Measurements from ENCODE around the gene COX6A2. TPM values are rescaled to one million over a fixed set of nuclear protein-coding genes. Genes with fewer than 3 reads are reported as not detected.
A peak's percentile ranks its signal among the peaks of the same experiment; 100 is the strongest.
"Not testable (repeated sequence)": the region's sequence is repeated elsewhere in the genome, so short reads cannot be mapped to it uniquely, and the experiment has no call there.

The COX6A2 gene
- total RNA-seq, 1 donor from 2014 or later, result 1,514 TPM

GRCh38 chr16:31417036-31417435, 11.1 kb downstream of the COX6A2 start:
- intact Hi-C loops (cut with DNase I); DNase-seq; ATAC-seq (ENCODE audit: poor library complexity): not testable (repeated sequence)

GRCh38 chr16:31416371-31416770, 11.8 kb downstream of the COX6A2 start:
- ATAC-seq (ENCODE audit: poor library complexity), result no peak
- no peak for DNase-seq
- intact Hi-C loops (cut with DNase I), result no loop called here

GRCh38 chr16:31414706-31415105, 13.5 kb downstream of the COX6A2 start:
- DNase-seq (no peak), ATAC-seq (ENCODE audit: poor library complexity) (no peak)
- intact Hi-C loops (cut with DNase I), result no loop called here

DNA sequence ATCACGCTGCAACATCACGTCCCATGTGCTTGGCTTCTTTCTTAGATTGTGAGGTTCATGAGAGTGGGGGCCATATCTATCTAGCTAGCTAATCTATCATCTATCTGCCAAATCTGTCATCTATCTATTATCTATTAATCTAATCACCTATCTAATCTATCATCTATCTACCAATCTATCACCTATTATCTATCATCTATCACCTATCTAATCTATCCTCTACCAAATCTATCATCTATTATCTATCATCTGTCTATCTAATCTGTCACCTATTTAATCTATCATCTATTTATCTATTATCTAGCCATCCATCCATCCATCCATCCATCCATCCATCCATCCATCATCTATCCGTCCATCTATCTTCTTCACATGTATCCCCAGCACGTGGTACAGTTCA, 14.2 kb downstream of the COX6A2 start:
- DNase-seq (no peak), ATAC-seq (ENCODE audit: poor library complexity) (no peak)
- intact Hi-C loops (cut with DNase I), result no loop called here

DNA sequence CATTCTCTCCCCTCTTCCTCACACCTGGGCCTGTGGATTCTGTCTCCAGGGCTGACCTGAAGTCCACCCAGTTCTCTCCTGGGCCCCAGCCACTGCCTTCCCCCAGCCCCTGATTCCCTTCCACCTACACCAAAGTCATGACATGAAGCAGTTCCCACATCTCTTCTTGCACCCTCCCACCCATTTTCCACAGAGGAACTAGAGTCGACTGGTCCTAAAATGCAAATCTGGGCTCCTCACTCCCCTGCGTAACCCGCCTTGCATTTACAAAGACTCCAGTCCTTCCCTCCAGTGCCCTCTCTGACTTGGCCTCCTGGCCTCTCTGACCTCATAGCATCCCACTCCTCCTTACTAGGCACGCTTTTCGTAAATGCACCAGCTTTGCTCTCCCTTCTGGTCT, 14.8 kb downstream of the COX6A2 start:
- intact Hi-C loops (cut with DNase I), result no loop called here
- DNase-seq (no peak), ATAC-seq (ENCODE audit: poor library complexity) (no peak)

DNA sequence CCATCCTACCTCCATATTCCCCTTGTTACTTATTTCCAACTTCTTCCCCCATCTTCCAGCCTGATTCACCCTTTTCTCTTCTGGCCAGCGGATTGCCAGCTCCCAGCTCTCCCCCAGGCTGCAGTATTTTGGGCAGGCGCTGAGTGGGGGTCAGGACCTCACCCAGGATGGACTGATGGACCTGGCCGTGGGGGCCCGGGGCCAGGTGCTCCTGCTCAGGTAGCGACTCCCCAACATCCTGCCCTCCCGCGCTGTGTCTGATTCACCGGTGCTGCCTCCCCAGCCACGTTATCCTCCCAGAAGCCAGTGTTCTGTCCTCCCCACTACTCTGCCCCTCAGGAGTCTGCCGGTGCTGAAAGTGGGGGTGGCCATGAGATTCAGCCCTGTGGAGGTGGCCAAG, 15.4 kb downstream of the COX6A2 start:
- intact Hi-C loops (cut with DNase I), result no loop called here
- ATAC-seq (ENCODE audit: poor library complexity), result no peak
- DNase-seq, result no peak

DNA sequence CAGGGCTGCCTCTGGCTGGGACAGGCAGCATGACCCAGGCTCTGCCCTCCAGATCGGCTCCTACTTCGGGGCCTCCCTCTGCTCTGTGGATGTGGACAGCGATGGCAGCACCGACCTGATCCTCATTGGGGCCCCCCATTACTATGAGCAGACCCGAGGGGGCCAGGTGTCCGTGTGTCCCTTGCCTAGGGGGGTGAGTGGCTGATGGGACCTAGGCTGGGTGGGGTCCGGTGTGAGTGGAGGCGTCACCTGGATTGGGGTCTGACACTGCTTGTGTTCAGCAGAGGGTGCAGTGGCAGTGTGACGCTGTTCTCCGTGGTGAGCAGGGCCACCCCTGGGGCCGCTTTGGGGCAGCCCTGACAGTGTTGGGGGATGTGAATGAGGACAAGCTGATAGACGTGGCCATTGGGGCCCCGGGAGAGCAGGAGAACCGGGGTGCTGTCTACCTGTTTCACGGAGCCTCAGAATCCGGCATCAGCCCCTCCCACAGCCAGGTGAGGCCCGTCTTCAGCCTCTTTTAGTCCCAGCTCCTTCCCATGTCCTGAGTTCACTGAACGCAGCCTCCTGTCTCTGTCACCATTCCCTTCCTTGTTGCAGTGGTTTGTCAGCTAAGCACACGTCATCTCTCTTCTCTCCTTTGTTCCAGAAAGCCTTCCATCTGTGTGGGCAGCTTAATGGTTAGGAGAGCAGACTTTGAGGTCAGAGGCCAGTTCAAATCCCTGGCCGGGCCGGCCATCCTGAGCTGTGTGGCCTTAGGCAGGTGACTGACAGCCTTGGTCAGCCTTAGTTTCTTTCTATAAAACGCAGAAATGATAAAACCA, 16.9 kb downstream of the COX6A2 start:
- no peak for DNase-seq
- intact Hi-C loops (cut with DNase I), result no loop called here
- ATAC-seq (ENCODE audit: poor library complexity), result no peak

- intact Hi-C loops (cut with DNase I), result no loop called here
- no peak for DNase-seq
- ATAC-seq (ENCODE audit: poor library complexity), result no peak
These were observed 18.1 kb downstream of the COX6A2 start for GRCh38 chr16:31410082-31410481.

GRCh38 chr16:31409433-31409832, 18.7 kb downstream of the COX6A2 start:
- intact Hi-C loops (cut with DNase I), result no loop called here
- no peak for ATAC-seq (ENCODE audit: poor library complexity)
- no peak for DNase-seq

DNA sequence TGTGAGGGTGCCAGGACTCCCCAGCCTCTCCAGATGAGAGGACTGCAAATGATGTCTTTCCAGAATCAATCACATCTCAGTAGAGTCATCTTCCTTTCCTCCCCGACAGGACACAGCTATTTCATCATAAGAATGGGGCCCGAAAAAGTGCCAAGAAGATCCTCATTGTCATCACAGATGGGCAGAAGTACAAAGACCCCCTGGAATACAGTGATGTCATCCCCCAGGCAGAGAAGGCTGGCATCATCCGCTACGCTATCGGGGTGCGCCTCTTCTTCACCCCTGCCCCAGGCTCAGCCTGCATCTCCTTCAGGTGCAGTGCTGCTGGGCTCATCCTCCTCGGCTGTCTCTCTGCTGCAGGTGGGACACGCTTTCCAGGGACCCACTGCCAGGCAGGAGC, 20.8 kb downstream of the COX6A2 start:
- intact Hi-C loops (cut with DNase I), result no loop called here
- DNase-seq, result no peak
- no peak for ATAC-seq (ENCODE audit: poor library complexity)

DNA sequence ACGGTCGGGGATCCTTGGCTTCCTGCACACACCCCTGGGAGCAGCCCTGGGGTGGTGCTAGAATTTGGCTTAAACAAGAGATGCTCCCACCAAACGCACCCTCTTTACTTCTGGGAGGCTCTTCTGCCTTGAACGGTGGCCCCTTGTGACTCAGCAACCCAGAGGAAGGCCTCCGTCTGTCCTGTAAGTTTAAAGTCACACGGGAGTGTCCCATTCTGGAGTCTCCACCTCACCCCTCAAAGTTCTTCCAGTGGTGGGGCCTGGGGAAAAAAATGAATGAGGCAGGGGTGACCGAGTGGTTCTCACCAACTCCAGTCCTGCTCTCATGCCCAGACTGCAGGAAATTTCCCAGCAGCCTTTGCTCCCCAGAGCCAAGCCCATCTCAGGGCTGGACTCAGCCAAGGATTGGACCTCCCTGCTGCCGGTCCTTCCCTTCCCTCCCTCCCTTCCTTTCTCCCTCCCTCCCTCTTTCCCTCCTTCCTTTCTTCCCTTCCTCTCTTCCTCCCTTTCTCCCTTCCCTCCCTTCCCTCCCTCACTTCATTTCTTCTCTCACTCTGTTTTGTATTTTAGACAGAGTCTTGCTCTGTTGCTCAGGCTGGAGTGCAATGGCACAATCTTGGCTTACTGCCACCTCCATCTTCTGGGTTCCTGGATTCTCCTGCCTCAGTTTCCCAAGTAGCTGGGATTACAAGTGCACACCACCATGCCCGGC, 23.7 kb downstream of the COX6A2 start:
- intact Hi-C loops (cut with DNase I), result no loop called here
- DNase-seq (no peak), ATAC-seq (ENCODE audit: poor library complexity) (no peak)

DNA sequence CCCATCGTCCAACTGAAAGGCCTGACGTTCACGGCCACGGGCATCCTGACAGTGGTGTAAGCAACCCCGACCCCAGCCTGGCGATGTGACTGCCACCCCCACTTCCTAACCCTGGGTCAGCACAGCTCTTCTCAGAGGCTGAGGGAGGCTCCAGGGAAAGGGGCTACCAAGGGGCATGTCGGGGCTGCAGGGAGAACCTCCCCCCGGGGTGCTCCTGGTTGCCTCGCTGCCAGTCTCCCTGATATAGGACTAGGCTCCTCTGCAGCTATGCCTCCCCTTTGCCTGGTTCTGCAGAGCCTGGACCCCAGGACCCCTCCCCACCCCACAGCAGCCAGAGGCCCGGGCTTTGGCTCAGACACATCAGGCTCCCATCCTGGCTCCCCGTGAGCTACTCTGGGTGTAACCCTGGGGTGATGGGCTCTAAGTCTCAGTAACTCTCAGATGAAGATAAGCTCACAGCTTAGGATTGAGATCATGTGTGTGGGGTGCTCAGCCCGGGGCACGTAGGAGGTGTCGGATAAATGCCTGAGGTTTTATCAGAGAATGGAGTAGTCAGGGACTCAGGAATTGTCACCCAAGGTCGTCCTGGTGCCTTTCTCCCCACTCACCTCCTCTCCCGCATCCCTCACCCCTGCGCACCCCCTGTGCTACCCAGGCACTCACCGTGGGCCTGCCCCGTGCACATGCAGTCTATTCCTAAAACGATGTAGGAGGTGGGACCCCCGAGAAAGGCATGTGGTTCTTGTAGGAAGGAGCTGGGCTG, 24.4 kb downstream of the COX6A2 start:
- ATAC-seq (ENCODE audit: poor library complexity) (no peak), DNase-seq (no peak)
- intact Hi-C loops (cut with DNase I), result no loop called here

DNA sequence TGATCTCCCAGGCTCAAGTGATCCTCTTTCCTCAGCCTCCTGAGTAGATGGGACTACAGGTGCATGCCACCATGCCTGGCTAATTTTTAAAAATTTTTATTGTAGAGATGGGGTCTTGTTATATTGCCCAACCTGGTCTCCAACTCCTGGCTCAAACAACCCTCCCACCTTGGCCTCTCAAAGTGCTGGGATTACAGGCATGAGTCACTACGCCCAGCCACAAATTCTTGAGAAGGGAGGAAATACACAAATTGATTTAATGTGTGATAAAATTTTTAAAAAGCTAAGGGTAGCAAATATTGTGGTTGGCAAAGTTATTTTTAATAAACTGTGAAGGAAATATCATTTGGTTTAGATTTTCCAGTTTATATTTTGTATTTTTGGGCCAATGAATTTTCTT, 25.5 kb downstream of the COX6A2 start:
- no peak for ATAC-seq (ENCODE audit: poor library complexity)
- intact Hi-C loops (cut with DNase I), result no loop called here

DNA sequence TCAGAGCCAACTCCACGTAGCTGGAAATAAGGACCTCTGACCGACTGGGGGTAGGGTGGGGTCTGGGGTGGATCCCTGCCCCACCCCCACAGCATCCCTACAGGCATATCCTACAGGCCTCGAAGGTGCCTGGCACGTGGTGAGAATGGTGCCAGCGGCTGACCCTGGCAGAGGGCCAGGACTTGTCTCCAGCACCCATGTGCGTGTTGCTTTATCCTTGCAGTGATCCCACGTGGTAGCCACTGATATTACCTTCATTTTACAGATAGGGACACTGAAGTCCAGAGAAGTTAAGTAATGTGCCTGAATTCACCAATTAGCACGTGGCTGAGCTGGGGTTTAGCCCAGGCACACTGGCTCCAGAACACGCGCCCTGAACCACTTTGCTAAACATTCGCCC, 26.7 kb downstream of the COX6A2 start:
- intact Hi-C loops (cut with DNase I), result no loop called here
- no peak for DNase-seq
- ATAC-seq (ENCODE audit: poor library complexity), result no peak

More for the DNA sequence above, 25.5 kb downstream of the COX6A2 start:
- DNase-seq, result no peak

DNA sequence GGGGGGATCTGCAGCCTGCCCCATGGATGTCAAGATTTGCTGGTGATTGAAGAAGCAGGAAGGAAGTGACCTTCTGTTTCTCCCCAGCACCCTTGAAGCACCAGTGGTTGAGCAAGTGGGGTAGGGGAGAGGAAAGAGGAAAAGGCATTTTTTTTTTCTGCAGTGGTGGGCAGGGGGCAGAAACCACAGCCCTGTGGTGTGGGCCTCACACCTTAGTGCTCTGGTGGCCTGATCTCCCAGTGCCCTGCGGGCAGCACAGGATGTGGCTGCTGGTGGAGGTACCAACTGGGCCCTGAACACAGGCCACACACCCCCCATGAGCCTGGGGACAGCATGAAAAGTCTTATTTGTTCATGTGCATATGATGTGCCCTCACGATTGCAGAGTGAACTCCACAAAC, 28.0 kb downstream of the COX6A2 start:
- no peak for ATAC-seq (ENCODE audit: poor library complexity)
- no peak for DNase-seq
- intact Hi-C loops (cut with DNase I), result no loop called here

DNA sequence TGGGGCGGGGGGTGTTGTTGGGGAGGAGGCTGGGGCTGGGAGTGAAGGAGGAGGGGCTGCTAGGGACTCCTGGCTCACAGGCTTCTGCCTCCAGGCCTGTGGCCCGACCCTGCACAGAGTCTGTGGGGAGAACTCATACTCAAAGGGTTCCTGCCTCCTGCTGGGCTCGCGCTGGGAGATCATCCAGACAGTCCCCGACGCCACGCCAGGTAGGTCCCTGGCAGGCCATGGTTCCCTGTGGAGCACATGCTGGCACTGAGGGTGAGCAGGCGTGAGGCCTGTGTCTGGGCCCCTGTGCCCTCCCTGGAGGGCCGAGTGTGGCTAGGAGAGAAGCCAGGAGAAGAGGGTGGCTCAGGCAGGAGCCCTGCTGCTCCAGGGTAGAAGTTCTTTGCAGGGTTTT, 30.5 kb downstream of the COX6A2 start:
- ATAC-seq (ENCODE audit: poor library complexity) (no peak), DNase-seq (no peak)
- intact Hi-C loops (cut with DNase I), result no loop called here

- ATAC-seq (ENCODE audit: poor library complexity) (no peak), DNase-seq (no peak)
- intact Hi-C loops (cut with DNase I), result no loop called here
These were observed 31.0 kb downstream of the COX6A2 start for GRCh38 chr16:31397096-31397660.

DNA sequence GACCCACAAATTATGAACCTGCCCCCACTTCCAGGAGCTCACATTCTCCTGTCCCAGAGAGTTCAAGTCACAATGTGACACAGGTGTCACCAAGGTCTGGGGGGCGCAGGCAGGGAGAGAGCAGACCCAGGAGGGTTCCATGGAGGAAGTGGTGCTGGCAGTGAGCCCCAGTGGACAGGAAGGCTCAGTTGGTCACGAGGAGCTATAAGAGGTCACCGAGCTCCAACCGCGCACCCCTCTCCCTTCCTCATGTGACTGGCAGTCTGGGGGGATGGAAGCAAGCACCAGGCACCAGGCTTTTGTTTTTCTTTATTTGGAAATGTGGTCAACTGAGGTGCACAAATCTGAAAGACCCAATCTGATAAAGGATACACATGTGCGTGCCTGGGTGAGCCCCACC, 32.5 kb downstream of the COX6A2 start:
- DNase-seq (peak; percentile 56), ATAC-seq (ENCODE audit: poor library complexity) (peak; percentile 20)
- intact Hi-C loops (cut with DNase I), result no loop called here

DNA sequence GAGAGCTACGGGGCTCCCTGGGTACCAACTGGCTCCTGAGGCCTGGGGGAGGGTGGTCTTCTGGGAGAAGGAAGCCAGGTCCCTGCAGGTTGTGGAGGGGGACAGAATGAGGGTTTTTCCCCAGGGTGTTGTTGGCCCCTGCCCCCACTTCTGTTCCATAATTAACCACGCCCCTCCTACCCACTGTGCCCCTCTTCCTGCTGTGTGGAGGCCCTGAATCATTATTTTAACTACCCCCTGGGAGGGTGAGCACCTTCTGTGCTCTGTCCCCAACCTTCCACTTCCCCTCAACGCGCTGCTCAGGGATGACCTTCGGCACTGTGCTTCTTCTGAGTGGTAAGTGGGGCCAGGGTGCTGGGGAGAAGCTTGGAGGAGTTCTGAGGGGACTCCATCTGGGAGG, 35.1 kb downstream of the COX6A2 start, which contains the start of gene ITGAD:
ITGAD (plus strand) TSS at position 280 of the 400 bp plus-strand sequence; CDS start at position 306, 26 bp downstream.
- intact Hi-C loops (cut with DNase I), result no loop called here
- ATAC-seq (ENCODE audit: poor library complexity) (no peak), DNase-seq (no peak)

Measured in Right ventricle myocardium superior (tissue), 1 donor.